GM04503 (cell line): ENCODE measurements around the gene CROCC.
"Not testable (repeated sequence)": the region's sequence is repeated elsewhere in the genome, so short reads cannot be mapped to it uniquely, and the experiment has no call there.

ENCODE experiments used
- DNase-seq: peaks from one replicate; pipeline ENCODE4 v3.0.0-alpha.2; 2012; ENCODE audit warnings: low read depth

Gene CROCC

DNA sequence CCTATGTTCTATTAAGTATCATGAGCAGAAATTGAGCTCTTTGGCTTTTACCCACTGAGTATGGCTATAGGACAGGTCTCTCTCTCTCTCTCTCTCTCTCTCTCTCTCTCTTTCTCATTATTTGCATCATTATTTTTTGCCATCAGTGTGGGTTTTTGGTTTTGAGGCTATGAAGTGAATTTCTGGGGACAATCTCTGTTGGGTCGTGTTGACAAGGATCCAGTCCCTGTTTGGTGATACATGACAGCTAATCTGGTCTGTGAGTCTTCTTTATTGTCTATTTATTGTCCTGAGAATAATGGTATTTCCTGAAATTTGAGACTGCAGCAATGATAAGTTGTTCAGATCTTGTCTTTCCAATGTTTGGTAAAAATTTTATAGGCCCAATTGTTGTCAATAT is 24.1 kb upstream of the CROCC start:
- not testable (repeated sequence) for DNase-seq

DNA sequence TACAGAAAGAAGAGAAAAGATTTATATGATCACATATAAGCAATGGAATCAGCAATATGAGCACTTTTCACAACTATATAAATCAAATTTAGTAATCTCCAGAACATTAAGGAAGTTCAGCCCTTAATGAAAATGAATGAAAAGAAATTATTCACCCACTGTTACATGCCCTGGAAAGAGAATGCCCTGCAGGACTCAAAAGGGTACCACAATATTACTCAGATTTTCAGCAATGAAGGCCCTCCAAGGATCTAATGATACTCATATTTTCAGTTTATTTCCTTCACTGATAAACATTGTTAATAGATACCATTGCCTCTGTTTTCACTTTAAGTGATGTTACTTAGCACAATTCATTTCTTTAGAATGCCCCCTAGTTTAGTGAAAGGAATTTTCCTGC is 23.4 kb upstream of the CROCC start:
- not testable (repeated sequence) for DNase-seq

DNA sequence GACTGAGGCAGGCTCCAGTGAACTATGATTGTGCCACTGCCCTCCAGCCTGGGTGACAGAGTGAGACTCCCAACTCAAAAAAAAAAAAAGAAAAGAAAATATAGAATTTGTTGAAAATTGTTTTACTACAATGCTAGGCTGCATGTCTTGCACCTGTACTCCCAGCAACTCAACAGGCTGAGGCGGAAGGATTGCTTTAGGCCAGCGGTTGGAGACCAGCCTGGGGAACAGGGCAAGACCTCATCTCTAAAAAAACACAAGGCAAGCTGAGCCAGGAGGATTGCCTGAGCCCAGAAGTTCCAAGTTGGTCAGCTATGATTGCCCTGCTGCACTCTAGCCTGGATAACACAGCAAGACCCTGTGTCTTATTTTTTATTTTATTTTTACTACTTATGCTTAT is 22.7 kb upstream of the CROCC start:
- DNase-seq, result not testable (repeated sequence)

DNA sequence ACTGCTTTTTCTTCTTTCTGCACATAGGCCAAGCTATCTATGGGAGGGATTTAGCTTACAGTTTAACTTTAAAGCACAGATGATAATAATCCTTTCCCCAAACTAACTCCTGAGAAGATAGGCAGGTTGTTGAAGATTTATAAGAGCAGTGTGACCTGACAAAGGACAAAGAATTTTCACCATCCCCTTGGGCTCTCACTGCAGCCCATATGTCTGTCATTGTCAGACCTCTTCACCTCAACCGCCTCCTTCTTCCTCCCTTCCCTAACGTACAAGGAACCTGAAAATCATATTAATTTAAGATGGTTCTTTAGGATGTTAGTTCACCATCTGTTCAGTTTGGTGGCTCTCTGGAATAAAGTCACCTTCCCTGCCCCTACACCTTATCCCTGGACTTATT is 21.0 kb upstream of the CROCC start:
- no peak for DNase-seq

DNA sequence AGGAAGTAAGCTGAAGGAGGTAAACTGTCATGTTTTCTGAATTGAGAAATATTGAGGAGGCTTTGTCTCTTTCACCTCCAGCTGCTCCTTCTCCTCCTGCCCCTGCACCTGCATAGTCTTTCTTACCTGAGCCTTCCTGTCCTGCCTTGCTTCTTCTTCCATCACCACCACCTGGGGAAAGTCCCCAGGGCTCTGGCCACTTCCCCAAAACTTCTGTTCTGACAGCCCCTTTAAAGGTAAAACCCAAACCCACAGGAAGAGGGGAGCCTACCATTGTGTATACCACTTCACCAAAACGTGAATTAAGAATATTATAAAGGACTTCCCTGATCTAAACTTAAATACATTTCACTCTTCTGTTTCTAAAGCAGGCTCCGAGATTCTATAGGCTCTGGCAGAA is 20.4 kb upstream of the CROCC start:
- not testable (repeated sequence) for DNase-seq

DNA sequence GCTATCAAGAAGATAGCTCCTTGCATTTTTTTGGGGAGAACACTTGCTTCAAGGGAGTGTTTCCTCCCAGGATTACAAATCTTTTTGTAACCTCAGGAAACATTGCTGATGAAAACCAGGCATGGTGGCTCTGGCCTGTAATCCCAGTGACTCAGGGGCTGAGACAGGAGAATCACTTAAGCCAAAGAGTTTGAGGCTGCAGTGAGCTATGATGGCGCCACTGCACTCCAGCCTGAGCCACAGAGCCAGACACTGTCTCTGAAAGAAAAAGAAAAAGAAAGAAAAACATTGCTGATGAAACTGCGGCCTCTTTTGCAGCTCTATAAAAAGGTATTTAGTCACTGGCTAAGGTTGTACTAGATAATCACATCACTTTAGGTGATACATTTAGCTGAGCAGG is 18.7 kb upstream of the CROCC start:
- no peak for DNase-seq

DNA sequence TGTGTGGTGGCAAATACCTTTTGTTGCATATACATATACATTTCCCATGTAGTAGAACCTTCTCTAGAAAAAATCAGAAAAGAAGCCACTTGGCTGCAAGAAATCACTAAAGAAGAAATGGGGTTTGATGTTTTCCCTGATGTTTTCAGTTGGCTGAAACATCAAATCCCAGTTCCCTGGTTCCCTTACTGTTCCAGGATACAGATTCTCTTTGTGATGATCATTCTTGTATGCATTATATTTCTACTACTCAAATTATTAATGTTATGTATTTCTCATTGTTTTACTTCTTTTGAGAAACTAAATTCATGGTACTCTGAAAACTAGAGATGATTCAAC is 18.3 kb upstream of the CROCC start:
- DNase-seq, result no peak

DNA sequence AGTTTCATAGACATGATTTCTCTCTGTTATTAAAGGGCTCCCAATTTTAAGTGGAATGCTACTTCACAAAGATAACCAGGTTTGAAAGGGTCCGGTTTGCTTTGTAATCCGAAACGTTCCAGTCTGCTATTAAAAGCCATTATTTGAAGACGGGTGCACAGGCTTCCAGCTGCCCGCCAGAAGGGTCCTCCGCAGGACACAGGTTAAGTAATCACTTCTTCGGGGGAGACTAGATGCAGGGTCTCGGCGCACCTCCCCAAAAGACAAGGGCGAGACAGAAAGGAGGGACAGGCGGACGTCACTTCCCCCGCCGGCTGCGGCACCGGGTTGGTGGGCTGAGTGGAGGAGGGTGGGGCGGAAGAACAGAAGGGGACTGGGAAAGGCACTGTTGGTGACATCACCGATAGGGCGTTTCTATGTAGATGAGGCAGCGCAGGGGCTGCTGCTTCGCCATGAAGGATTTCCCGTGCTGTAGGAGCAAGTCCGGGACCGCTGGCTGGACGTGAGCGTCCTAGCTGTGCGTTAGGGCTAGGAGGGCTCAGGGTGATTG is 17.1 kb upstream of the CROCC start:
- DNase-seq, result peak; percentile 63

DNA sequence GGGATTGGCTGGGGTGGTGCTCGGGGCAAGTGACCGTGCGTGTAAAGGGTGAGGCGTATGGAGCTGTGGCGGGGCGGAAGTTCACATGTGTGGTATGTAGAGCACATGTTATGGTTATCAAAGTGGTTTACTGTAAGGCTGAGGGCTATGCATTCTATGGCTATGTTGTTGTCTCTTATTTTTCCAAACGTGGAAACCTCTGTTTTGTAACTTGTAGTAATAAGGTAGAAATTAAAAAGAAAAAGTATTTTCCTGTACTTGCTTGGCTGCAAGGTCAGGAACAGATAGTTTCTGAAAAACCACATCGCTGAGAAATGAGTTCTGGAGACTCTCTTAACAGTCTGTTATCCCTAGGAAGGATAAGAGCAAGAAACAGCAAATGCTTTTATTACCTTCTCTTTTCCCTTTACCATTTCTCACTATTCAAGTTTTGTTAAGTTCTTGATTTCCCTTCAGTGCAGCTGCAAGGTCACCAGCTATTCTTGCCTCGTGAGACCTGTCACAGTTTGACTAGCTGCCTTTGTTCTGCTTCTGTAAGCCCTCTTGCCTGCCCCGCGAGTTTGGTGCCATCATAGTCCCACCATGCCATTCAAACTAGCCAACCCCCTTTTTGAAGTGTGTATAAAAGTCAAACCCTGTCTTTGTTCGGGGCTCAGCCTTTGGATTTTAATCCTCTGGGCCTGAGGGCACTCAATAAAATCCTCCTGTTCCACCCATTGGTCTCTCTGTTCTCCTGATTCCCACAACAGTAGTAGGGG is 16.4 kb upstream of the CROCC start:
- peak; percentile 66 for DNase-seq

DNA sequence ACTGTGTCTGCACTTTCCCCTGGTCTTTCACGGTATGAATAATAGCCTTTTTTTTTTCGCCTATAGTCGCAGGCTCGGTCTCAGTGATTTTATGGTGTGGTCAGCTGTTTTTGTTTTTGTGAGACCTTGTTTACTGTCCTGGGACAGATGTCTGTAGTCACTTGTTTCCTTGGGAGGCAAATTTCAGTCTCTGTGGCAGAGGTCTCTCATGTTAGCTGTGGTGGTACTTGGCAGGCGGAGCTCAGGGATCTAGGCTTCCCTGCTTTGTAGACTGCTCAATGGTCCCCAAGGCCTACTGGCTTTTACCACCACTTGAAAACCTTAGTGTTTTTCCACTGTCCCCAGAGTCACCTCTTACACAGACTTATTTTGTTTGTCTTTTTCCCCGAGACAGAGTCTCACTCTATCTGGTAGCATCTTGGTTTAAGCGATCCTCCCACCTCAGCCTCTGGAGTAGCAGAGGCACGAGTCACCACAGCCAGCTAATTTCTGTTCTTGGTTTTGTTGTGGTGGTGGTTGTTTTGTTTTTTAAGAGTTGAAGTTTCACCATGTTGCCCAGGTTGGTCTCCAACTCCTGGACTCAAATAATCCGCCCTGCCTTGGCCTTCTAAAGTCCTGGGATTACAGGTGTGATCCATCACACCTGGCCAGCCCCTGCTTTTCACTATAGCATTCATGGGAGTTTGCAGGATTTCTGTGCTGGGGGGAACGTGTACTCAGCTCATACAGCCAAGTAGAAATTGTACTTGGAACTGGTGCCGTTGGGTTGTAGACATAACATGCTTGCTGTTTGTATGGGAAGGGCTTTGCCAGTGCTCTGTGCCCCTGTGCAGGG is 15.6 kb upstream of the CROCC start:
- DNase-seq, result no peak

DNA sequence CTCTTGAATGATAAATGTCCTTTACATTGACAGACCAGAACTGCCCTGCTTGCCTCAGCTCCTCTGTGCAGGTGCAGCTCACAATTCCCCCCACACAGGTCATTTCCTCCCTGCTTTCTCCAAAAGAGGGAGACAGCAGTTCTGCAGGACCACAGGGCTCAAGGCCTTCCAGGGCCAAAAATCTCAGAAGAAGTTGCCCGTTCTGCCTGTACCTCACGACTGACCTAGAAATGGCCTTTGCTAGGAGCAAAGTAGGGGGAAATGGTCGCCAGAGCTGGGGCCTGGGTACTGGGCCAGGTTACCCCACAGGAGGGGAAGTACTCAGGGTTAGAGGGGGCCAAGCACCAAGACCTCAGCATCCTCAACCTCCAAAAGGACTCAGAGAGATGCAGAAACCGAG is 14.9 kb upstream of the CROCC start:
- DNase-seq, result no peak

DNA sequence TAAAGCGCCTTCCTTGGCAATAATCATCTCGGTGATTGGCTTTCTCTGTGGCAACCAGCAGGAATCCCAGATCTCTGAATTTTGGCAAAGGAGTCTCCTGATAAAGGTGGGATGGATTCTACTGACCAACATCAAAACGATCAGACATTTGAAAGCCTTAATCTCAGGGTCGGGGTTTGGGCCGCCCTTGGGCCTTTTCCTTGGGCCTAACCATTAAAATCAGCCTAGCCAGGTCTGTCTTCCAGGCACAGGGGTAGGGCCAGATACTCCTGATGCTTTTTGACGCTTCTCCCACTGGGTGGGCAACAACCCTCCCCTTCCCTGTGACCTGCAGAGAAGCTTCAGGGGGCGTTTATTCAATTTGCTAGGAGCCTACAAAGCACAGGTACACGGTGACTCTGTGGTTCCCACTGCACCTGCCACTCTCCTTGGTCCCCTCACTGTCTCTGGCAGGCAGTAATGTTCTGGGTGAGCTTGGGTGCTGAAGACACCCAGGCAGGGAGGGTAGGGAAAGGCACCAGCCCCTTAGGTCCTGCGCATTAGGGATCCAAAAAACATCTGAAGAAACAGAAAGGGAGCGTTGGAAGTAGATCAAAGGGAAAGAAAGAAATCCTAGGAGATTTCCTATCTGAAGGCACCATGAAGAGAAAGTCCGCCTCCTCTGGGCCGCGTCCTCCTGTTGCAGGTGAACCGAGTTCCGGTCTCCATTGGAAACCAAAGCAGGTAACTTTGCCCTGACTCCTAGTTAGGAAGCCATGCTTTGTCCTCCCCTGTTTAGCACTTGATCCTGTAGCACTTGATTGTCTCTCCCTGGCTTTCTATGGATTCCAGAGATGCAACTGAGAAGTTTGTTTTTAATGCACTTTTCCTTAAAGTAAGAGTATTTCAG is 13.6 kb upstream of the CROCC start:
- DNase-seq, result no peak

DNA sequence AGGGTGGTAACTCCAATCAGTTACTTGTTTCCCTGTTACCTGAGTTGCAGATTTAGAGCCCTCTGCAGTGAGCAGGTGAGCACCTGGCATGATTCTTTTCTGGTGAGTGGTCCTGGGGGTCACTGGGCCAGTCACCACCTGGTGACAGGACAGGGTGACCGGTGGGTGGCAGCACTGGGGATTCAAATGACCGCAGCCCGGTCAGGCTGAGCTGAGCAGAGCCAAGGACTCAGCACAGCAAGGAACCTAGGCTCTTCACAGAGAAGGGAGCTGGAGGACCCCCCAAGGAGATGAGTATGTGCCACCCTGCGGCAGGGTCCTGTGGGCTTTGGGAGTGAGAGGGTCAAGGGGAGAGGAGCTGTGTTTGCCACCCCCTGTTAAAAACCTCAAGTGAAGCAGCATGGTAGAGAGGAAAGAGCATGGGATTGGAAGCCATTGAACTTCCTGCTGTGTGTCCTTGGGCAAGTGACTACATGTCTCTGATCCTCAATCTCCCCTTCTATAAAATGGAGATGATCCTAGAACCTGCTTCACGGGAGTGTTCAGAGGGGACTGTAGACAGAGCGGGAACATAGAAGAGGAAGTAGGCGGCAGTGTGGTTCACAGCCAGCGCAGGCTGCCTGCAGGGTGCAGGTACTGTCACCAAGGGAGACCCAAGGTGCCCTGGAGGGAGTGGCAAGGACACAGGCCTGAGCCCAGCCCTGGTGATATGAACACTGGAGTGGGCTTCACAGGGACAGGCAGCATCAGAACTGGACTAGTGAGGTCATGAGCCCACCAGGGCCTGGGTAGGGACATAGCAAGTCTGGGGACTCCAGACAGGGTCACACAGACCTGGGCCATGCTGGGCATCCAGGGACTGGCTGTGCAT is 9.6 kb upstream of the CROCC start:
- DNase-seq, result not testable (repeated sequence)

DNA sequence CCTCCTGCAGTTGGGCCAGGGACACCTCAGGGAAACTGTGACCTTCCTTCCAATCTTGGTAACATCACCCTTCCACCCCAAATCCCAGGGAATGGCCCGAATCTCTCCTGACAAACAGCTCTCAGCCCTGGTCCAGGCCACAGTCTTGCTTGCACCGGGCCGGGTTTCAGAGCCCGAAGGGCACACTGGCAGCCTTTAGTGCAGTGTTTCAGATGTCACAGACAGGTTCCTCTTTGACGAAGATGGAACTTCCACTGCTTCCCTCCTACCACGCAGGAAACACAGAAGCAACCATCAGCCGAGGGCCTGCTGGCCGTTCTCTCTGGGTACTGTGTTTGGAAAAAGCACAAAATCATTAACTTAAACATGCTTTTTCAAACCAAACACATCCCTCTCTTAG is 9.0 kb upstream of the CROCC start:
- not testable (repeated sequence) for DNase-seq

DNA sequence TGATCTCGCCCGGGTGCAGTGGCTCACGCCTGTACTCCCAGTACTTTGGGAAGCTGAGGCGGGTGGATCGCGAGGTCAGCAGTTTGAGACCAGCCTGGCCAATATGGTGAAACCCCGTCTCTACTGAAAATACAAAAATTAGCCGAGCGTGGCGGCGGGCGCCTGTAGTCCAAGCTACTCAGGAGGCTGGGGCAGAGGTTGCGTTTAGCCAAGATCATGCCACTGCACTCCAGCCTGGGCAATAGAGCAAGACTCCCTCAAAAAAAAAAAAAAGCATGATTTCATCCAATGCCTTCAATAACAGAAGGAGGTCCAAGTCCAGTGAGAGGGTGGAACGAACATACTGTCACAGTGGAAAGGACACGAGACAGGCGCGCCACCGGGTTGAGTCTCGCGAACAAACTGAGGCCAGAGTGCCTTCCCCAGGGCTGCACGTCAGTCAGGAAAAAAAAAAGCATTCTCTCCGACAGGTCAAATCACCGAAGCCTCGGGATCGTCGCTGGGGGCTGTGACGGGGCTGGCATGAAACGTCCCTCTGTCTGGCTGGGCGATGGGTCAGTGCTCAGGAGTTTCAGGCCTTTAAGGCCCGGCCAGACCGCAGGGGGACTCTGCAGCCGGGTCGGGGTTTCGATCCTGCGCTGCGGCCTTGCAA is 8.4 kb upstream of the CROCC start:
- no peak for DNase-seq

DNA sequence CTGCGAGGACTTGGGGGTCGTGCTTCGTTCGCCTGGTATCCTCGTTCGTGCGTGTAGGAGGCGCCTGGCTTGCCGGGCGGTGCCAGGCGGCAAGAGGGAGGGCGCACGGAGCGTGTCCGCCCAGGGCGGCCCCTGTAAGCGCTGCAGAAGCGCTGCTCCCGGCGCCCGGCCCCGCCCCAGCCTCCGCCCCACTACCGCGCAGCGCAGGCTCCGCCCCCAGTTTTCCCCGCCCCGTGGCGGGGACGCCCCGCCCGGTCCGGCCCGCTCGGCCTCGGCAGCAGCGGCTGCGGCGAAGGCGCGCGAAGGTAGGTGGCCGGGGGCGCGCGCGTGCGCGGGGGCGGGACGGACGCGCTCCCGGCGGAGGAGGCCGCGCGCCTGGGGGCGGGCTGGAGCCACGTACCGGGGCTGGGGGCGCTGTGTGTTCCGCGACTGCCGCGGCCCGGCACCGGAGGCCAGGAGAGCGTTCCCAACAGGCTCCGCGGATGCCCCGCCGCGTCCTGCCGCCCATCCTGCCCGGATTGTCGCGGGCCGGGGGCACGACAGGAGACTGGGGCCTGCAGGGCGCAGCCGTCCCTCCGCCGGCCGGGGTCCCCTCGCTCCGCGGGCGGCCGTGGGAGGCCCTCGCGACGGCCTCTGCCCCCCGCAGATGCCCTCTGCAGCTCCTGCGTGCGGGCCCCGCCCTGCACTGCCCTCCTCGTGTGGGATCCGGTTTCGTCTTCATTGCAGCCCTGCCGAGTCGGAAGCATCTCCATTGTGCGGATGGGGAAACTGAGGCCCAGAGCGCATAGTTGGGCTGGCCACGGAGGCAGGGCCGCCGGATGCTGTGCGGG is 7.7 kb upstream of the CROCC start:
- DNase-seq, result peak; percentile 44

DNA sequence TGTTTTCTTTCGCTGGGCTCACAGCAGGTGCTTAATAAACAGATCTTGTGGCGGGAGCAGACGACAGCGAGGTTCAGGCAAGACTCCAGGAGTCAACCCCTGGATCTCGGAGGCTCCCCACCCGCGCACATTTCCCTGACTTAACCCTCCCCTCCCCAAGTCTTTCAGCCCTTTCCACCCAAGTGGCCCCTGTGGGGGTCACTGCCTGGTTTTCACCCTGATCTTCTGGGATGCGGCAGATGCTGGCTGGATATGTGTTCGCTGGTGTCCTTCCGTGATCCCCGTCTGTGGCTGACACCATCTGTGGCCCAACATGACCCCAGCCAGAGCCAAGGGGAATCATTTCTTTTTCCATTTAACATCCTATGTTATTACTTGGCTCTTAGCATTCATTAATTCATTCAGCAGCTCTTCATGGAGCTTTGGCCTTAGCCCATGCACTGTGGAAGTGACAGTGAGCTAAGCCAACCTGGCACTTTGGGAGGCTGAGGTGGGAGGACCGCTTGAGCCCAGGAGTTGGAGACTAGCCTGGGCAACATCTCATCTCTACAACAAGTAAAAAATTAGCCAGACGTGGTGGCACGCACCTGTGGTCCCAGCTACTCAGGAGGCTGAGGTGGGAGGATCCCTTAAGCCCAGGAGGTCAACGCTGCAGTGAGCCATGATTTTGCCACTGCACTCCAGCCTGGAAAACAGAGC is 6.7 kb upstream of the CROCC start:
- not testable (repeated sequence) for DNase-seq

DNA sequence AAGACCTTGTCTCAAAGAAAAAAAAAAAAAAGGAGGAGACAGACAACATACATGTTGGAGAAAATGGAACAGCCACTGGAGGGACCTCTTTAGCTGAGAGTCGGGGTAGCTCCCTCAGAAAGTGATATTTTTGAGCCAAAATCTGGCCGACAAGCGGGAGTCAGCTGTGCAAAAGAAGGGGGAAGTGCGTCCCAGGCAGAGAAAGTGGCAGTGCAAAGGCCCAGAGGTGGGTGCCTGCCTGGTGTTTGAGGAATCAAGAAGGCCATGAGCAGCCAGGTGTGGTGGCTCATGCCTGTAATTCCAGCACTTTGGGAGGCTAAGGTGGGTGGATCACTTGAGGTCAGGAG is 6.1 kb upstream of the CROCC start:
- no peak for DNase-seq
